Lung (tissue), 12 donors: ENCODE measurements around the gene SLC5A12. TPM values are rescaled to one million over a fixed set of nuclear protein-coding genes. Genes with fewer than 3 reads are reported as not detected.

Experiments
- ATAC-seq: fragments of 200-7000 bp; cut with Tn5 transposase; one replicate; pipeline ENCODE4 v1.9.1; 2020; ENCODE audit warnings: moderate number of reproducible peaks; ENCODE audit not compliant: insufficient read depth, low FRiP score
- DNase-seq, 3 donors: peaks; one replicate each; pipeline ENCODE4 v3.0.0-alpha.2; 2013 to 2017
- H3K27ac ChIP-seq, 2 donors: one replicate each; pipeline ENCODE4 v1.5.1; 2013; ENCODE audit warnings: mild to moderate bottlenecking in 2 of 2, moderate library complexity in 2 of 2, control low read depth in 1 of 2, inconsistent platforms in 1 of 2, low read depth in 1 of 2, low read length in 1 of 2
- H3K27me3 ChIP-seq, 3 donors: one replicate each; pipeline ENCODE4 v1.5.1; 2013; ENCODE audit warnings: low read length in 2 of 3; ENCODE audit not compliant: control insufficient read depth in 3 of 3, insufficient read depth in 3 of 3
- H3K36me3 ChIP-seq, 4 donors: one replicate each; pipeline ENCODE4 v1.5.1; 2013; ENCODE audit warnings: low read length in 4 of 4, mild to moderate bottlenecking in 1 of 4, moderate library complexity in 1 of 4; ENCODE audit not compliant: control insufficient read depth in 4 of 4, insufficient read depth in 4 of 4
- H3K4me1 ChIP-seq, 5 donors: one replicate each; pipeline ENCODE4 v1.5.1; 2013; ENCODE audit warnings: low read length in 5 of 5, mild to moderate bottlenecking in 2 of 5, moderate library complexity in 1 of 5; ENCODE audit not compliant: control insufficient read depth in 5 of 5, insufficient read depth in 5 of 5
- H3K4me3 ChIP-seq: one replicate; pipeline ENCODE4 v1.5.1; 2013; ENCODE audit warnings: mild to moderate bottlenecking, control low read depth, moderate library complexity
- H3K9ac ChIP-seq, 2 donors: one replicate each; pipeline ENCODE4 v1.5.1; 2013; ENCODE audit warnings: low read length in 2 of 2, control low read depth in 1 of 2; ENCODE audit not compliant: insufficient read depth in 1 of 2
- H3K9me3 ChIP-seq, 4 donors: one replicate each; pipeline ENCODE4 v1.5.1; 2013; ENCODE audit warnings: low read length in 3 of 4, mild to moderate bottlenecking in 1 of 4, moderate library complexity in 1 of 4; ENCODE audit not compliant: control insufficient read depth in 4 of 4, insufficient read depth in 3 of 4
- CTCF ChIP-seq: IDR thresholded peaks from 2 replicates; pipeline ENCODE4 v1.5.1; 2012; ENCODE audit warnings: mild to moderate bottlenecking; ENCODE audit errors: control extremely low read depth, extremely low read depth
- WGBS, 2 donors: extraction: QIAGEN DNeasy Blood & Tissue Kit; methylation state at CpG; one replicate each; pipeline ENCODE4 v1.1.7; 2013; 5-methylcytosine and 5-hydroxymethylcytosine counted together
- polyA plus RNA-seq, 2 donors: library from polyadenylated mRNA; stranded (reverse); fragments of 200-250 nt; gene quantifications; one replicate each; pipeline ENCODE4 v1.2.1, GENCODE V29; 2013
- total RNA-seq, 2 donors: library from RNA; depleted of rRNA in 1 of 2; stranded (reverse); fragments of >200 nt in 1 of 2; gene quantifications; one replicate each; pipeline ENCODE4 v1.2.1, GENCODE V29; 2014 to 2021
- donor health status: control.
- donor health status: control.
- donor health status: Bipolar disorder and iron deficiency.
- donor health status: healthy.
- donor health status: DM: yes; HTN: yes; CAD: no.

SLC5A12 gene
- total and polyA plus RNA-seq, 4 donors, result 0.06 TPM; not detected in 3

DNA sequence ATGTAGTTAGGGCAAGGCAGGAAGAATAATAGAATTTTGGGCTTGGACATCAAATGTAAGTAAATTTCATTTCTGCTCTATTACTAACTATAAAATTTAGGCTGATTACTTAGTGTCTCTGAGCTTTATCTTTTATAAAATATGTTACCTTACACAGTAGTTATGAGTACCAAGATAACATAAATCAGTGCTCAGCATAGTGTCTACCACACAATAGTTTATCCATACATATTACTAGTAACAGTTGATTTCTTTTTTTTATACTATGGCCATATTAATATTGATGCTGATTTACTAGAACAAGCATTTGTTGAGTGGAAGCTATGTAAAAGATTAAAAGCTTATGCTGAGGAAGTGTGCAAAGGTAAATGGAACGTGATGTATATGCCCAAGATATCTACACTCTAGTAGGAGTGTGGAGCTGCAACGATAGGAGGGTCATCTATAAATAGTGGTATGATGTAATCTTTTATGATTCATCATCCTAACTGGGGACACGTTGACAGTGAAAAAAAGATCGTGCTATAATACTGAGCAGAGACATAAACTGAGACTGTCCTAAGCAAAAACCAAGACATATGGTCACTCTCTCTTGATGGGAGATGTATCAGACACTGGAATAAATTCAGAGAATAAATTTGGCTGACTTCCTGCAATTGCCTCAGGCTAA is 8.7 kb upstream of the SLC5A12 start:
- no peak for TF ChIP-seq CTCF
- no peak overlapping the region for H3K9ac ChIP-seq
- H3K4me3 ChIP-seq, result no peak overlapping the region
- no peaks in the 10 kb centered on the region for H3K27me3 ChIP-seq
- H3K9me3 ChIP-seq, result peaks cover 0 to 6% (median 4%) of the 10 kb centered on the region in 4 donors
- H3K36me3 ChIP-seq, result no peaks in the 10 kb centered on the region
- ATAC-seq (no peak), DNase-seq (peak in 1 of 3 donors; percentile 21)
- 55 to 60% methylated on average over 4 of the region's 4 CpGs for WGBS, 2 donors
- no peak overlapping the region for H3K27ac ChIP-seq
- H3K4me1 ChIP-seq, result no peaks in the 10 kb centered on the region

DNA sequence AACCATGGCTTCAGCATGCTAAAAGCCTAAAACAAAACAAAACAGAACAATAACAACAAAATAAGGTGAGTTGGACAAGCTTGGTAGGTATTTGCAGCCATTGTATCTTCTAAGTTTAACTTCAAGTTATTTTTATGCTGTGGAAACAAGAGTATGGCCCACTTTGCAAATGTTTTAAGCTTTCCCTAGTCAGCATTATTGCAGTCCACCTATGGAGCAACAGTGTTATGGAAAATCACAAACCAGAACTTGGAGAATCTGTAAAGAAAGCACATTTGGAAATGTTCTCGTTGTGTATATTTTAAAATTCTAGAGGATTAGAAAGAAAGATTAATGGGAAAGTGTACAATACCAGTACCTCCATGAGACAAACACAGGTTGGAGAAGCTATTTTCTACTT is 7.4 kb upstream of the SLC5A12 start:
- no peak overlapping the region for H3K27ac ChIP-seq
- no peaks in the 10 kb centered on the region for H3K36me3 ChIP-seq
- DNase-seq (no peak), ATAC-seq (no peak)
- H3K9me3 ChIP-seq, result peaks cover 0 to 6% (median 3%) of the 10 kb centered on the region in 4 donors
- no peak overlapping the region for H3K9ac ChIP-seq
- WGBS, 2 donors, result 92 to 96% methylated on average over 1 of the region's 1 CpG
- no peaks in the 10 kb centered on the region for H3K4me1 ChIP-seq
- no peaks in the 10 kb centered on the region for H3K27me3 ChIP-seq
- no peak for TF ChIP-seq CTCF
- no peak overlapping the region for H3K4me3 ChIP-seq

GRCh38 chr11:26726960-26727359 is 5.1 kb upstream of the SLC5A12 start:
- 89 to 91% methylated on average over 3 of the region's 3 CpGs for WGBS, 2 donors
- H3K9me3 ChIP-seq, result no peaks in the 10 kb centered on the region
- DNase-seq, result no peak
- TF ChIP-seq CTCF, result no peak
- H3K9ac ChIP-seq, result no peak overlapping the region
- no peaks in the 10 kb centered on the region for H3K27me3 ChIP-seq
- H3K36me3 ChIP-seq, result no peaks in the 10 kb centered on the region
- ATAC-seq, result no peak
- no peaks in the 10 kb centered on the region for H3K4me1 ChIP-seq
- no peak overlapping the region for H3K4me3 ChIP-seq
- H3K27ac ChIP-seq, result no peak overlapping the region

DNA sequence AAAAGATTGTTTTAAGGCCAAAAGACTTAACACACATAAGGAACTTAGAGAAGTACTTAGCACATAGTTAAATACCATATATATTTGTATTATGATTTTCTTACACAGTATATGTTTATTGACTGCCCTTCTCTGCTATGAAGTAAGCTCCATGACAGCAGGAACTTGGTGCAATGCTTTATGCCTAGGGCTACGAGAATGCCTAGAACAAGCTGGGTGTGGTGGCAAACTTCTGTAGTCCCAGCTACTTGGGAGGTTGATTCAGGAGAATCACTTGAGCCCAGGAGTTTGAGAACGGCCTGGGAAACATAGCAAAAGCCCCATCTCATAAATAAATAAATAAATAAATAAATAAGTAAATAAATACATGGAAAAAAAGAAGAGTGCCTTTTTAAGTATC is 1.9 kb downstream of the SLC5A12 start:
- Histone ChIP-seq H3K9ac (no peak overlapping the region), H3K36me3 (no peaks in the 10 kb centered on the region), H3K27me3 (no peaks in the 10 kb centered on the region), H3K27ac (no peak overlapping the region), H3K4me1 (peaks cover 0 to 5% (median 0%) of the 10 kb centered on the region in 5 donors), H3K4me3 (no peak overlapping the region), H3K9me3 (no peaks in the 10 kb centered on the region)
- no peak for ATAC-seq
- no peak for TF ChIP-seq CTCF
- WGBS, 2 donors, result 64 to 69% methylated on average over 2 of the region's 2 CpGs
- no peak for DNase-seq
